Right atrium auricular region (tissue), 2 donors: Measurements from ENCODE around the gene RAB3A. TPM values are rescaled to one million over a fixed set of nuclear protein-coding genes. Genes with fewer than 3 reads are reported as not detected.
"Not testable (repeated sequence)": the region's sequence is repeated elsewhere in the genome, so short reads cannot be mapped to it uniquely, and the experiment has no call there.

ENCODE experiments used
- DNase-seq: peaks from one replicate; pipeline ENCODE4 v3.0.0-alpha.2; 2019; ENCODE audit warnings: low spot score
- H3K27ac ChIP-seq, 2 donors: fragments of 200-600 bp; sonication (generic); 1 replicate in 1 of 2; 2 replicates in 1 of 2; pipeline ENCODE4 v1.5.1; 2016 to 2019
- H3K27me3 ChIP-seq, 2 donors: fragments of 200-600 bp; sonication (generic); one replicate each; pipeline versions ENCODE4 v1.5.1 to v1.6.0; 2017 to 2019
- H3K36me3 ChIP-seq: fragments of 200-600 bp; sonication (generic); one replicate; pipeline ENCODE4 v1.5.1; 2016
- H3K4me1 ChIP-seq, 2 donors: fragments of 200-600 bp; sonication (generic); one replicate each; pipeline versions ENCODE4 v1.5.1 to v1.6.0; 2017 to 2019
- H3K4me3 ChIP-seq, 2 donors: fragments of 200-600 bp; sonication (generic); 1 replicate in 1 of 2; 2 replicates in 1 of 2; pipeline ENCODE4 v1.5.1; 2017 to 2019; ENCODE audit warnings: mild to moderate bottlenecking in 1 of 2, moderate library complexity in 1 of 2
- H3K9me3 ChIP-seq, 2 donors: fragments of 200-600 bp; sonication (generic); one replicate each; pipeline ENCODE4 v1.5.1; 2019
- CTCF ChIP-seq, 2 donors: fragments of 200-600 bp; sonication (generic); IDR thresholded peaks; one replicate each; pipeline ENCODE4 v1.5.1; 2019; ENCODE audit warnings: antibody characterized with exemption in 2 of 2
- total RNA-seq, 2 donors: library from RNA; depleted of rRNA; stranded (reverse); fragments of >200 nt; gene quantifications; one replicate each; pipeline ENCODE4 v1.1.0, GENCODE V29; 2016

Gene RAB3A
- total RNA-seq, 2 donors from 2014 or later, result 8.6 to 27.0 TPM

GRCh38 chr19:18160971-18161635, 42.7 kb downstream of the RAB3A start:
- no peaks in the 10 kb centered on the region for H3K27me3 ChIP-seq
- DNase-seq, result no peak
- peaks cover 0 to 35% of the 10 kb centered on the region in 2 donors for H3K4me1 ChIP-seq
- peak overlapping the region; percentile 84 to 87 for H3K27ac ChIP-seq
- H3K4me3 ChIP-seq, result peak overlapping the region; percentile 31 to 51
- H3K9me3 ChIP-seq, result no peaks in the 10 kb centered on the region
- TF ChIP-seq CTCF (IDR thresholded peaks at IDR 0.05), result peak; percentile 69 to 85
- peaks cover 21% of the 10 kb centered on the region for H3K36me3 ChIP-seq

DNA sequence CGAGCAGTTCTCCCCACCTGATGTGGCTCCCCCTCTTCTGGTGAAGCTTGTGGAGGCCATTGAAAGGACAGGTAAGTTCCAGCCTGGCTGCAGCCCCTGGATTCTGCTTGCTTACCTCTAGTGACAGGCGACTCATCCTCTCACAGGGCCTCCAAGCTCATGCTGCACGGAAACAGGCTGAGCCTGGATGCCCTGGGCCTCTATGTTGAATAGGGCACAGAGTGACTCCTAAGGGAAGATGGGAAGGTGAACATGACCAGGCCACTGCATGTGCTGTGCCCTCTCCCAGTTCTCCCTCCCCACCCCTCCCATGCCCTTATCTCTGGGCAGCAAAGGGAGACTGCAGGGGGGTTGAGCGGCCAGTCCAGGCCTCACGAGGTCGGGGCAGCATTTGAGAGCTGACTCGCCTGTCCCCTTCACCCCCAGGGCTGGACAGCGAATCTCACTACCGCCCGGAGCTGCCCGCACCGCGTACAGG, 43.3 kb downstream of the RAB3A start:
- Histone ChIP-seq H3K36me3 (peaks cover 15% of the 10 kb centered on the region), H3K4me1 (peaks cover 0 to 35% of the 10 kb centered on the region in 2 donors), H3K27me3 (no peaks in the 10 kb centered on the region), H3K27ac (peak overlapping the region; percentile 84 to 87), H3K9me3 (no peaks in the 10 kb centered on the region), H3K4me3 (peak overlapping the region; percentile 31 to 51)
- DNase-seq, result no peak
- no peak for TF ChIP-seq CTCF (IDR thresholded peaks at IDR 0.05)

GRCh38 chr19:18159810-18160209, 44.0 kb downstream of the RAB3A start:
- DNase-seq, result no peak
- Histone ChIP-seq H3K27ac (peak overlapping the region; percentile 84 to 87), H3K9me3 (no peaks in the 10 kb centered on the region), H3K36me3 (peaks cover 10% of the 10 kb centered on the region), H3K4me1 (peaks cover 0 to 35% of the 10 kb centered on the region in 2 donors), H3K27me3 (no peaks in the 10 kb centered on the region), H3K4me3 (no peak overlapping the region)
- TF ChIP-seq CTCF (IDR thresholded peaks at IDR 0.05), result no peak

DNA sequence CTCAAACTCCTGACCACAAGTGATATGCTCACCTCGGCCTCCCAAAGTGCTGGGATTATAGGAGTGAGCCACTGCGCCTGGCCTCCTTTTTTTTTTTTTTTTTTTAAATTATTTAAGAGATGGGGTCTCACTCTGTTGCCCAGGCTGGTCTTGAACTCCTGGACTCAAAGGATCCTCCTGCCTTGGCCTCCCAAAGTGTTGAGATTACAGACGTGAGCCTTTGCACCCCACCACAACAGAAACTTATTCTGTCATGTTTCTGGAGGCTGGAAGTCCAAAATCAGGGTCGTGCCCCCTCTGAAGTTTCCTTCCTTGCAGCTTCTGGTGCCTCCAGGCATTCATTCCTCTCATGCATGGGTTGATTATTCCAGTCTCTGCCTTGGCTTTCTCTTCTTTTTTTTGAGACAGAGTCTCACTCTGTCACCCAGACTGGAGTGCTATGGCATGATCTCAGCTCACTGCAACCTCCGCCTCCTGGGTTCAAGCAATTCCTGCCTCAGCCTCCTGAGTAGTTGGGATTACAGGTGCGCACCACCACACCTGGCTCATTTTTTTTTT, 44.7 kb downstream of the RAB3A start:
- not testable (repeated sequence) for H3K27ac ChIP-seq, H3K27me3 ChIP-seq
- H3K4me1 ChIP-seq, result peaks cover 0 to 41% of the 10 kb centered on the region in 2 donors

GRCh38 chr19:18158467-18158866, 45.4 kb downstream of the RAB3A start:
- TF ChIP-seq CTCF (IDR thresholded peaks at IDR 0.05), result no peak
- H3K4me1 ChIP-seq, result peaks cover 0 to 48% of the 10 kb centered on the region in 2 donors
- H3K36me3 ChIP-seq, result peaks cover 10% of the 10 kb centered on the region
- no peak overlapping the region for H3K27ac ChIP-seq
- no peak overlapping the region for H3K4me3 ChIP-seq
- H3K9me3 ChIP-seq, result no peaks in the 10 kb centered on the region
- DNase-seq, result no peak
- no peaks in the 10 kb centered on the region for H3K27me3 ChIP-seq

More for the DNA sequence above, 44.7 kb downstream of the RAB3A start:
- H3K9me3 ChIP-seq, H3K4me3 ChIP-seq, DNase-seq: not testable (repeated sequence)
- H3K36me3 ChIP-seq, result peaks cover 10% of the 10 kb centered on the region

- H3K9me3 ChIP-seq, result no peaks in the 10 kb centered on the region
- H3K27ac ChIP-seq, result peak overlapping the region; percentile 72 to 79
- TF ChIP-seq CTCF (IDR thresholded peaks at IDR 0.05), result no peak
- H3K27me3 ChIP-seq, result no peaks in the 10 kb centered on the region
- H3K4me3 ChIP-seq, result no peak overlapping the region
- no peak for DNase-seq
- H3K36me3 ChIP-seq, result peaks cover under 1% of the 10 kb centered on the region
- peaks cover 0 to 49% of the 10 kb centered on the region in 2 donors for H3K4me1 ChIP-seq
Observed at GRCh38 chr19:18157465-18158063, 46.3 kb downstream of the RAB3A start.
